ENCODE results near the gene CCDC92.

DNA sequence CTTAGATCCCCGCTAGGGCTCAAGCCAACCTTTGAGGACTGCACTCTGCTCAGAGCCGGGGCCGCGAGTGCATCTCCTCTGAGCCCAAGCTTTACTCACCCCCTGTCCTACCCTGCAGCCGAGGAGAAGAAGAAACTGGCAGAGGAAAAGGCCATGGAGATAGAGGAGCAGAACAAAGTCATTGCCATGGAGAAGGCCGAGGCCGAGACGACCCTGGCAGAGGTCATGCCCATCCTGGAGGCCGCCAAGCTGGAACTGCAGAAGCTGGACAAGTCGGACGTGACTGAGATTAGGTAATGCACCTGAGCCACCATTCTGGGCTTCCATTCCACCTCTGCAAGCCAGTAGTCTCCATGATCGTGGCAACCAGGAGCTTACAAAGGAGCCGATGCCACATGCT is 69.8 kb downstream of the CCDC92 start:
- TF ChIP-seq POLR2A (IDR thresholded peaks at IDR 0.05) = no peak
- TF ChIP-seq, protein P1, sequence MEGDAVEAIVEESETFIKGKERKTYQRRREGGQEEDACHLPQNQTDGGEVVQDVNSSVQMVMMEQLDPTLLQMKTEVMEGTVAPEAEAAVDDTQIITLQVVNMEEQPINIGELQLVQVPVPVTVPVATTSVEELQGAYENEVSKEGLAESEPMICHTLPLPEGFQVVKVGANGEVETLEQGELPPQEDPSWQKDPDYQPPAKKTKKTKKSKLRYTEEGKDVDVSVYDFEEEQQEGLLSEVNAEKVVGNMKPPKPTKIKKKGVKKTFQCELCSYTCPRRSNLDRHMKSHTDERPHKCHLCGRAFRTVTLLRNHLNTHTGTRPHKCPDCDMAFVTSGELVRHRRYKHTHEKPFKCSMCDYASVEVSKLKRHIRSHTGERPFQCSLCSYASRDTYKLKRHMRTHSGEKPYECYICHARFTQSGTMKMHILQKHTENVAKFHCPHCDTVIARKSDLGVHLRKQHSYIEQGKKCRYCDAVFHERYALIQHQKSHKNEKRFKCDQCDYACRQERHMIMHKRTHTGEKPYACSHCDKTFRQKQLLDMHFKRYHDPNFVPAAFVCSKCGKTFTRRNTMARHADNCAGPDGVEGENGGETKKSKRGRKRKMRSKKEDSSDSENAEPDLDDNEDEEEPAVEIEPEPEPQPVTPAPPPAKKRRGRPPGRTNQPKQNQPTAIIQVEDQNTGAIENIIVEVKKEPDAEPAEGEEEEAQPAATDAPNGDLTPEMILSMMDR (IDR thresholded peaks at IDR 0.05) = no peak
